COLO668 (cell line): Measurements from ENCODE around the gene NFYB.
A peak's percentile ranks its signal among the peaks of the same experiment; 100 is the strongest.
"Not testable (repeated sequence)": the region's sequence is repeated elsewhere in the genome, so short reads cannot be mapped to it uniquely, and the experiment has no call there.

Source experiments
- DNase-seq: peaks from one replicate; lab custom pipeline; 2025; ENCODE audit not compliant: unreplicated experiment; lab: John Stamatoyannopoulos, UW

NFYB gene

GRCh38 chr12:104137902-104138796 lies at the start of gene NFYB:
Gene NFYB, minus strand, starts transcription at chr12:104138210. Its CDS starts 2,757 bp downstream, at chr12:104135453.
- DNase-seq, result peak; percentile 93

DNA sequence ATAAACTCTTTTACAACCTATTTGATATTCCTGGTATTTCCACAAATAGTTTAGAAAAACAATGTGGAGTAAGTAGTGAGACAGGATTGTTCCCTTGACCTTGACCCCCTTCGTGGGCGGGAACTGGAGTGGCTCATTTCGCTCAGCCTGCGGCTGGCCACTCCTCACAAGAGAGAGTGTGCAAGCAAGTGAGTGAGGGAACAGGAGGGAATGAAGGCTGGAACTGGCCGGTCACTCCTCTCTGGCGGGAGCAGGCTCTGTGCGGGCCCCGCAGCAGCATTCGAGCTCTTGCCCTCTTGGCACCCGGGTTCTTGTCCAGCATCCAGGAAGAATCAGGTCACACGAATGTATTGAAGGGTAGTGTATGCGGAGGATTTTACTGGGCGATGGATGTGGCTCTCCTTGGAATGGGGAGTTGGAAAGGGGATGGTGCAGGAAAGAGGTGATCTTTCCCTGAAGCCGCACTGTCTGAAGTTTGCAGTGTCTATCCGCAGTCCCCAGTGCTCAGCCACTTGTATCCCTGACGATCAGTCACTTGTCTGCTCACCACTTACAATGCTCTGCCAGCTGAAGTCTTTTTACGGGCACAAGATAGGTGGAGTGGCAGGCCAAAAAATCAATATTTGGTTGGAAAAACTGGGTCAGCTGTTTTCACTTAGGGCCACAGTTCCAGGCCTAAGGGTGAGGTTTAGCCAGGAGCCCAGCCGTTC lies 49.6 kb upstream of the NFYB start:
- no peak for DNase-seq

DNA sequence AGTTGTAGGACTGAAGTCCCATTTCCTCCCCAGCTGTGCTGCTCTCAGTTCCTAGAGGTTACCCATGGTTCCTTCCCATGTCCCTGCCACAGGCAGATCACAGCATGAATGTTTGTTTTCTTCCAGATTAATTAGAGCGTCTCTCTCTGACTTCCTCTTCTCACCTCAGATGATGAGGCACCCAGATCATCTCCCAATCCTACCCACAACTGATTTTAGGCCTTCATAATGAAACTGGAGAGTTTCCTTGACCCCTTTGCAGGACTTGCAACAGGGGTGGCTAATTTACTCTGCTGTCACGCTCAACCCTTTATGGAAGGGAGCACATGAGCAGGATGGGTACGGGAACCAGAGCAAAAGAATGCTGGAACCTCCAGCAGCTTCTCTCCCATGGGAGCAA lies 45.4 kb upstream of the NFYB start:
- DNase-seq, result no peak

DNA sequence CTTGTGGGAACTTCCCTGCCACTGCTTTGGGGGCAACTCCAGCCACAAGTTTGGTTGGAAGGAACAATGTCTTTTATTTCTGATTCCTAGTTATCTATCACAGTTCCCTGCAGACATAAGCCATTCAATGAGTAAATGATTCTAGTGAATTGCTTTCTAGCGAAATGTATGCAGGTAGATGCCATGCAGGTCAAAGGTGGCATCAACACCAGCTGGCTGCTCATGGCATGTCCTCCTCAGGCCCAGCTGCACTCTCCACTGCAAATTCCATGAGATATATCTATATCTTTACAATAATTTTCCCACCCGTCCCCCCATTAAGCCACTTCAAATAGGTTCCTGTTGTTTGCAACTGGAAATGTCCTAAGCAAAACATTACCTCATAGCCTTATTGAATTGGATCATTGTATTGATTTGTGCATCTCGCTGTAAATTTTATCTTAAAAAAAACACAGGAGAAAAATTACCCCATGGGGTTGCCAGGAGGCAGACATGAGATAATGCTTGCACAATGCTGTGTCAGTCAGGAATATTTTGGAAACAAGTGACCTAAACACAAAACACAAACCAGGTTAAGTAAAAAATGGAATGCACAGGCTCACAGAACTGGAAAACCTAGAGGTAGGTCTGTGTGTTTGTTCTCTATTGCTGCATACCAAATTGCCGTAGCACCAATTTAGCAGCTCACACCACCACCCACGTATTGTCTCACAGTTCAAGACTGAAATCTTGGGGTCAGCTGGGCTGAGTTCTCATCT lies 44.8 kb upstream of the NFYB start:
- no peak for DNase-seq

GRCh38 chr12:104182144-104182543 lies 44.1 kb upstream of the NFYB start:
- no peak for DNase-seq

DNA sequence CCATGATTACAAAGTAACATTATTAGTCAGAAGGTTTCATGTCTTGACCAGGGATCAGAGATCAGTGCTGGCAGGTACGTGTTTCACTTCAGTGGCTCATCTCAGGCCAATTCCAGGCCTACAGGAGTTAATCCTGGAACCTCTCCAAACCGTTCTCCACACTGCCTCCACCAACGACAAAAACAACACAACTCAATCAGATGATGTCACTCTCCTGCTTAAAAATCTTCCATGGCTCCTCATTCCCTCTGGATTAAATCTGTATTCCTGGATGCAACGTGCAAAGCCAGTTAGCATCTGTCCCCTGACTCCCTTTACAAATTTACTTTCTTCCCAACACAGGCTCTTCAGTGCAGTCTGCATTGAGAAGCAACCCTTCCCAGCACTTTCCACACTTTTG lies 43.3 kb upstream of the NFYB start:
- DNase-seq, result no peak

- no peak for DNase-seq
Observed at GRCh38 chr12:104180374-104180773, 42.4 kb upstream of the NFYB start.

GRCh38 chr12:104177663-104178501 lies 39.9 kb upstream of the NFYB start:
- no peak for DNase-seq

DNA sequence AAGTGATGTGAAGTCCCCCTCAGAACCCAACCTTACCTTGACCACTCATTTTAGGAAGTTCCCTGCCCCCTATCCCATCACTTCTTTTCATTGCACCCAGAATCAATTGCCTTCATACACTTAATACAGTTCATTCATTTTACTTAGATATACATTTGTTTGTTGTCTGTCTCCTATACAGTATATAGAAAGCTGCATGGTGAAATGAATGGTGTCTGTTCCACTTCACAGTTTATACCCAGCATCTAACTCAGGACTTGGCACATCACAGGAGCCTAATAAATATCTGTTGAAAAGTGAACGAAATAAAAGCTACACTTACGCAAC lies 39.3 kb upstream of the NFYB start:
- DNase-seq, result no peak

GRCh38 chr12:104175726-104176247 lies 37.8 kb upstream of the NFYB start:
- DNase-seq, result no peak

GRCh38 chr12:104173804-104174203 lies 35.8 kb upstream of the NFYB start:
- not testable (repeated sequence) for DNase-seq

GRCh38 chr12:104172570-104172947 lies 34.5 kb upstream of the NFYB start:
- no peak for DNase-seq

DNA sequence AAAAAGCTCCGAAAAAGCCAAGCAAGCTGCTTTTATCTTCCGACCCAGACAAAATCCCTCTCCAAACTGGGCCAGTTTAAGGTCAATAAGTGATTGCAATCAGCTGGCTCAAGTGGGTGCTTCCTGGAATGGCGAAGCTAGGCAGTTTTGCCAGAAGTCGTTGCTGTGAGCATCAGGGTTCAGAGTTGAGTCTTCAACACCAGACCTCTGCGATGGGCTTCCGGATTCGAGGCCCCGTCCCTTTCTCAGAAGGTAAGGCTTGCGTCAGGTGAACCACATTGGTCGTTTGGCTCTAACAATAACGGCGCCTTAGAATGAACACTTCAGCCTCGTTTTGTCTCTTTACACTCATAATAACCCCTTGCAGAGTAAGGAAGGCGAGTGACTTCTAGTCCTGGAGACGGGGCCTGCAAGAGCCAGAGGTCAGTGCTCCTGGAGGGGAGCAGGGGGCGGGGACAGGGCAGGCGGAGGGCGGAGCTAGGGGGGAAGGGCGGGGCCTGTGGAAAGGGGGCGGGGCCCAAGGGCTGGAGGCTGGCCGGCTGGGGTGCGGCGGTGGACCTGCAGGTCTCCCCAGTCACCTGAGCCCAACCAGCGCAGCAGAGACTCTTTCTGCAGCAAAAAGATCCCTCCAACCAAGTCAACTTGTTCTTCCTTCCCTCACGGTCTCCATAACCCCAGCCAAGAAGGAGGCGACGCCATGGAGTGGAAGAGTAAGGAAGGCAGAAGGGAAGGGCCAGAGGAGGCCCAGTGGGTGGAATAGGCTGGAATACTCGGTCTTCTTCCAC lies 34.0 kb upstream of the NFYB start:
- no peak for DNase-seq

GRCh38 chr12:104168596-104168995 lies 30.6 kb upstream of the NFYB start:
- no peak for DNase-seq

GRCh38 chr12:104167519-104168458 lies 29.8 kb upstream of the NFYB start:
- peak; percentile 46 for DNase-seq

DNA sequence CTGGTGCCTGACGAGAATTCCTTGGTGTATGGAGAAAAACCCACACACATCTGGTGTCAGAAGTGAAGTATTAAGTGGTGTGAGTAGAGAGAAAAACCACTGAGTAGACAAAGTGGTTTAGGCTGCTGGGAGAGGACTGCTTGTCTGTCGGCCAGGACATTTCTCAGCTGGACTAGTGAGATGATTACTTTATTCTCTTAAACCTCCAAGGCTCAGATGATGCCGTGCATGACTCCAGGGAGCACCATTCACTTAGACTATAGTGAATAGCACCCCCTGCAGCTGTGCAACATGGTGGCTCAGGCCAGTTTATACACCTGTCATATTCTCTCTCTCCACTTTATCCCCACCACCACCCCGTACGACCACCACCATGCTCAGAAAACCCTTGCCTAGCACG lies 28.5 kb upstream of the NFYB start:
- no peak for DNase-seq

- no peak for DNase-seq
Observed at GRCh38 chr12:104165801-104166200, 27.8 kb upstream of the NFYB start.

DNA sequence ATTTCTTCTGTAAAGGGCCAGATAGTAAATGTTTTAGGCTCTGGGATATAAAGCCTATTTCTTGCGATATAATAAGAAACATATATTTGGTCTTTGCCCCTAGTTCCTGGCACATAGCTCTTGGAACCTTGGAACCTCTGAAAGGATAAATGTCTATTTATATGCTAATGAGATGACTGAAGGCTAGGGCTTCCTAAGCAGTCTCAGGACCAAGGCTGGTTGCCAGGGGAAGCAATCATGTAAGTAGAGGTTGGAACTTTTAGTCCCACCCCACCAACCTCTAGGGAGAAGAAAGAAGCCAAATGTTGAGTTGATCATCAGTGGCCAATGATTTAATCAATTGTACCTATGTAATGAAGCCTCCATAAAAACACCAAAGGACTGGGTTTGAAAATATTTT lies 26.6 kb upstream of the NFYB start:
- no peak for DNase-seq

DNA sequence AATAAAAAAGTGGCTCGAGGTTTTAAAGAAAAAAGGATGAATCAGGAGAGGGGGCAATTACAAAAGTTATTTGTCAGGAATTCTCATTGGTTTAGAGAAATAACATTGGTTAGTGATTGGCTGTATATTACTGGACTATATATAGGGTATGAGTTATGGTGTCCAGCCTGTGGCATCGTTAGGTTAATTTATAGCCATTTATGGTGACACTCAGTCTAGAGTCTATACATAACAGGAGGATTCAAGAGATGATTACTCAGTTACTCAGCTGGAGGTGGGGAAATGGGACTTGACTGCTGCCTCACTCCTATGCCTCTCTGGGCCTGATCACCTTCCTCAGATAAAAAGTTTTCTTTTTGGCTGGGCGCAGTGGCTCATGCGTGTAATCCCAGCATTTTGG lies 25.6 kb upstream of the NFYB start:
- DNase-seq, result no peak
